Ramos (cell line): Measurements from ENCODE around the gene CAMTA1.

Source experiments
- in situ Hi-C: fragments of 300-500 bp; cut with MboI; formaldehyde crosslinking; loops from one replicate; pipeline ENCODE4 v1.14.3; 2022; ENCODE audit warnings: low sequenced_read_pairs; ENCODE audit not compliant: unreplicated experiment

Gene CAMTA1

GRCh38 chr1:6922096-6922931 is 137.1 kb downstream of the CAMTA1 start:
- in situ Hi-C loops, result no loop called here

GRCh38 chr1:6923012-6923411 is 137.8 kb downstream of the CAMTA1 start:
- in situ Hi-C loops, result no loop called here

- in situ Hi-C loops, result no loop called here
Measured at GRCh38 chr1:6923416-6923815, 138.2 kb downstream of the CAMTA1 start.

- in situ Hi-C loops, result no loop called here
Measured at GRCh38 chr1:6923955-6924881, 139.0 kb downstream of the CAMTA1 start.

- in situ Hi-C loops, result no loop called here
Measured at GRCh38 chr1:6924891-6925290, 139.6 kb downstream of the CAMTA1 start.

GRCh38 chr1:6927626-6928025 is 142.4 kb downstream of the CAMTA1 start:
- in situ Hi-C loops, result no loop called here

- in situ Hi-C loops, result no loop called here
Measured at GRCh38 chr1:6928106-6928885, 143.0 kb downstream of the CAMTA1 start.

- in situ Hi-C loops, result no loop called here
Measured at GRCh38 chr1:6930732-6931300, 145.6 kb downstream of the CAMTA1 start.

GRCh38 chr1:6935361-6935883 is 150.2 kb downstream of the CAMTA1 start:
- in situ Hi-C loops, result no loop called here

GRCh38 chr1:6935911-6936690 is 150.8 kb downstream of the CAMTA1 start:
- in situ Hi-C loops, result no loop called here

GRCh38 chr1:6937048-6937447 is 151.8 kb downstream of the CAMTA1 start:
- in situ Hi-C loops, result no loop called here

- in situ Hi-C loops, result no loop called here
Measured at GRCh38 chr1:6939363-6939762, 154.1 kb downstream of the CAMTA1 start.

GRCh38 chr1:6941786-6942185 is 156.5 kb downstream of the CAMTA1 start:
- in situ Hi-C loops, result no loop called here

- in situ Hi-C loops, result no loop called here
Measured at GRCh38 chr1:6942990-6943389, 157.7 kb downstream of the CAMTA1 start.

- in situ Hi-C loops, result no loop called here
Measured at GRCh38 chr1:6944434-6944833, 159.2 kb downstream of the CAMTA1 start.

- in situ Hi-C loops, result no loop called here
Measured at GRCh38 chr1:6947952-6948351, 162.7 kb downstream of the CAMTA1 start.

- in situ Hi-C loops, result no loop called here
Measured at GRCh38 chr1:6948416-6948815, 163.2 kb downstream of the CAMTA1 start.

GRCh38 chr1:6948861-6949260 is 163.6 kb downstream of the CAMTA1 start:
- in situ Hi-C loops, result no loop called here
